Ureter (tissue), 1 donor: ENCODE data around the gene PPIF. TPM values are rescaled to one million over a fixed set of nuclear protein-coding genes. Genes with fewer than 3 reads are reported as not detected.
A peak's percentile ranks its signal among the peaks of the same experiment; 100 is the strongest.

Source experiments
- DNase-seq: peaks from one replicate; pipeline ENCODE4 v3.0.0-alpha.2; 2020; ENCODE audit warnings: low spot score
- total RNA-seq: library from RNA; stranded (reverse); gene quantifications from one replicate; pipeline ENCODE4 v1.2.4, GENCODE V29; 2023
- donor health status: DM: yes; HTN: yes; CAD: no.

PPIF gene
- total RNA-seq, 1 donor from 2014 or later: 108 TPM

DNA sequence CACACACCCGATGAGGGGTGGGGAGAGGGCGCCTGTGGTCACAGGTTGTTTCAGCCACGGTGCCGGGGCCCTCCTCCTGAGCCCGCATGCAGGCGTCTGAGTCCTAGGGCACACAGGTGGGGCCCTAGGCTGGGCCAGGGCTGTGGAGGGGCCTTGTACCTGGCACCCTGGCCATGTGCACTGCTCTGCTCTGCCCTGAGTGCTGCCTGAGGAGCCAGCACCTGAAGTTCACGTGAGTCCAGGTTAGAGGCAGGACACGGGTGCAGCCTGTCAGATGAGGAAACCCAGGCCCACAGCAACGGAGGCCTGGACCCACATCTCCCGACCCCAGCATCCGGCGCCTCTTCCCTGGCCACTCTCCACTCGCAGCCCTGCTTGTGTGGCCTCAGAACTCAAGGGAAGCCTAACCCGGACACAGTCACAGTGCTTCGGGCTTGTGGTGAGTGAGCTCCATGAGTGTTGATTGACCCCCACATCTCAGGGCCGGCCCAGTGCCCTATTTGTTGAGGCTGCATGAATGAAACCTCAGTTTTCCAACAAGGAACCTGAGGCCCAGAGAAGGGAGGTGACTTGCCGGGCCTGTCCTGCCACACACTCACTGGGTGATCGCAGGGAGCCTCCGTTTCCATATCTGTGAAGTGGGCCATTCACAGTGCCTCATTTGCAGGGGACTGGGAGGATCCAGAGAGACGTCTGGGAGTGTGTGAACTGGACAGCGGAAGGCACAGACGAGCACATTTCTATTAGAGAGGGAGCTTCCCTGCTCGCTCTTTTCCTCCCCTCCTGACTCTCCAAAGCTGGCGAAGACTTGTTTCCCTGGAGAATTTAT, 39.6 kb downstream of the PPIF start:
- DNase-seq: peak; percentile 43

DNA sequence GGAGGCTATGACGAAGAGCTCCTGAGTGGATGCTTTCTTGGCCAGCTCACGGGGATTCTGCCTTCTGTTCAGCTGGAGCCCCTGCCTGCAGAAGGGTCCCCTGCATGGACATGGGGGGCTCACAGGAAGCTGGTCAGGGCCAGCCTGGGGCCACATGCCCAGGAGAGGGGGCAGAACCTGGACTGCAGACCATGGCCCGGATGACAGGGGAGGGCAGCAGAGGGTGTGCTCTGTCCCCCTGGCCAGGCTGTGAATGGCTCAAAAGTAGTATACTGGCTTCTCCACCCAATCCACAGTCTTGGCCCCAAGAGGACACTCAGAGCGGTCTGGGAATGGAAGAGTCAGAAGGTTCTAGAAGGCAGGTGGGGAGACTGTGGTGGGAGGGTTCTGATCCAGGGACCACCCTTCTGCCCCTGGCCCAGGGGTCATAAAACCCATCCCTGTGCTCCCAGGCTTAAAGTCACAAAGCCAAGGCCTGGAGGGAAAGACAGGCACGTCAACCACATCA, 40.3 kb downstream of the PPIF start:
- no peak for DNase-seq

DNA sequence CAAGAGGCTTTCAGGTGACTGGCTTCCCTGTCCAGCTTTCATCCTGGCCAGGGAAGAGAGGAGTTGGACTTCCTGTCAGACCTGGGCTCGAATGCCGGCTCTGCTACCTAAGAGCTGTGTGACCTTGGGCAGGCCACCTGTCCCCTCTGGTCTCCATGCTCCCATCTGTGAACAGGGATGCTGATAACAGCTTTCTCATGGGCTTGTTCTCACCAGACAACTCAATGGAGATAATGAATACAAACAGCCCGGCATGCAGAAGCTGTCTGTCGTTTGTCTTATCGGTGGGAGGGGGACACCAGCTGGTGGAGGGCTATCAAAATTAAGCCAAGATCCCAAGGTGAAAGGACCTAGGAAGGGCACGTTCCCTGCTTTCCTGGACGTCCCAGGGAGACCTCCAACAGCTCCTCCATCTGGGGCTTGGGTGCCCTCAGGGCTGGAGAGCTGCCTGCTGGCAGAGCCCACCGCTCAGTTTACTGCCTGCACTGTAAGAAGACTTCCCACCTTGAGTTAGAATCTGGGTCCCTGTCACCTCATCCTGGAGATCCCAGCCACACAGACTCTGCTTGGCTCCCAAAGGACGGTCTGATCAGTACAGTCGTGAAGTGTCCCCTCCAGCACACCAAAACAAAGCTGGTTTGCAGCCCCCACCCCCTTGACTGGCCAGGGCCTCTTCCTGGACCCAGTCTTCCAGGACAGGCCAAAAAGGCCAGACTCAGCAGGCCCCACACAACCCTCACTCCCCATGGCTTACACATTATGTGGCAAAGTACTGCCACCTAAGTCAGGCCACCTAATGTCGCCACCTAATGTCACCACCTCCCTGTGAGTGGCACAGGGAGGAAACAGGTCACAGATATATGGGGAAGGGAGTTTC, 40.9 kb downstream of the PPIF start:
- DNase-seq: no peak

DNA sequence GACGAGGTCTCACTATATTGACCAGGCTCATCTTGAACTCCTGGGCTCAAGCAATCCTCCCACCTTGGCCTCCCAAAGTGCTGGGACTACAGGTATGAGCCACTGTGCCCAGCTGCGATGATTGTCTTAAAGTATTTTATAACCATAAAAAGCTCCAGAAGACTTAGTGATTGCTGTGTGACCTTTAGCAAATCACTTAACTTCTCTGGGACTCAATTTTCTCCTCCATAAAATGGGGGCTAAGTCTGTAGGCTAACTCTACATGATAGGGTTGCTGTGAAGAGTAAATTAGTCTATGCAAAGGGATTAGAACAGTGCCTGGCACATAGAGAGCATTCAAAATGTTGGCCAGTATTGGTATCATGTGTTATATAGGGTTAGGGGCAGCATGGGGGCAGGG, 42.8 kb downstream of the PPIF start:
- no peak for DNase-seq

DNA sequence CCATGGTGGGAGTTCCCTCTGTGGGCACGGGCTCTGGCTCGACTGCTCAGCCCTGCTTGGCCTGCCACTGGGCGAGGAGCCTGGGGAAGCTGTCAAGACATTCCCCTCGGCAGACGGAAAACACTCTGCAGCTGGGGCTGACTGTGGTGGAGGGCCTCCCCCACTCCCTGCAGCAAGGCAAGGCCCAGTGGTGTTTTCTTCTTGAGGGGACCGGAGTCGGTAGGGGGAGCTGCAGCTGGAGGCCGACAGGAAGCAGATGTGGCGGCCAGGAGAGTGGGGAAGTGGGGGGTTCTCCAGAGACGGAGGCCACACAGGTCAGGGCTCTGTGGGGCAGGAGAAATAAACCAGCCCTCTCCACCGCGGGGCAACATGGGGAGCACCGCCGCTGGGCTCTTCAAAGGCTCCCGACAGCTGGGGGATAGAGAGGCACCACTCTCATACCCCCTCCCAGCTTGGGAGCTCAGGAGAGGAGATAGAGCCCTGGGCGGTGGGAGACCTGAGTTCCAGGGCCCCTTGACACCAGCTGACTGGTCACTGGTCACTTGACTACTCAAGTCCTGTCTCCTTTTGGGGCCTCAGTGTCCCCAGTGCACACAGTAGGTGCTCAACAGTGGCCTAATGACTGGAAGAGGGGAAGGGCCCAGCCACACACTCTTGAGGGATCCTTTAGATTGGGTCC, 43.4 kb downstream of the PPIF start:
- peak; percentile 44 for DNase-seq

DNA sequence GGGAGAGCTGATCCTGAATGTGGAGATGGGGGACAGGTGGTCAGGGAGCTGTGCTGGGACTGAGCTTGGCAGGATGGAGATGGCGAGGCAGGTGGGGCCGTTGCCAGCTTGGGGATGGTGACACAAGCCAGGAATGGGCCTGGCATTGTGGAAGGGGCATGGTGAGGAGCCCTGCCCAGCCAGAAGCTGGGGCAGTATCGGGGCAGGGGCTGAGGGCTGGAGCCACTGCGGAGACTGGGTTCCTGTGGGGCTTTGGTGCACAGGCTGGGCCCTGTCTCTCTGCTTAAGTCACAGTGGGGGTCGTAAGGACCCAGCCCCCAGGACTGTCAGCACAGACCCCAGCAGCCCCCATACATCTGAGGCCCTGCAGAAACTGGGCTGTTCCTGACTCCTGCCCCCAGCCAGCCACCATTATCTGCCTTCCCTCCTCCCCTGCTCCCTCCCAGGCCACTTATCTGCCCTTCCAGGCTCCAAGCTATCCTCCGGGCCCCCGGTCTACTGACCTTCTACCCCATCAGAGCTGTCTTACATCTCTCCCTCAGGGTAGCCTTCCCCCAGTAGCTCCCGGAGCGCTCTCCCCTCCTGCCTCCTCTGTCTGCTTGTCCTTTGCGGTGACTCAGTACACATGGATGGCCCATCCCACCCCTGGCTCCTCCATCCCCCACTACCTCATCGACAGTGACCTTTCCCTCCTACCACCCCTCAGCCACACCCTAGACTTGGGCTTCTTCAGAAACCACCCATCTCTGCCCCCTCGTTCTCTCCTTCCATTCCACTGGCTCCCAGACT, 44.2 kb downstream of the PPIF start:
- peak; percentile 59 for DNase-seq

DNA sequence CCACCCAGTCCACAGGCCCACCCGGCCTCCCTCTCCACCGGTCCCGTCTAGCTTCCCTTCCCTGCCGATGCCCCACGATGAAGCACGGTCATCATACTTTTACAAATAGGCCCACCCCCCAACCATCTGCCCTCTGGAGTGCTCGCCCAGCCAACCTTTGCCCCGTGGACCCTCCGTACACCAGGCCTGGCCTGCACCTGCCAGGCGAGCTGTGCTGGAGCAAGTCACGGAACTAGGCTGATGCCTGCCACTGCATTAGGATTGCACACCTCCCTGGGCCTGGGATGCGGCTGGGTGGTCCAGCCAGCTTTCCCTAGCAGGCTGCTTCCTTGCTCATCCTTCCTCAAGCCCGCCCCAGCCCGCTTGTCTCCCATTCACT, 44.7 kb downstream of the PPIF start:
- no peak for DNase-seq

DNA sequence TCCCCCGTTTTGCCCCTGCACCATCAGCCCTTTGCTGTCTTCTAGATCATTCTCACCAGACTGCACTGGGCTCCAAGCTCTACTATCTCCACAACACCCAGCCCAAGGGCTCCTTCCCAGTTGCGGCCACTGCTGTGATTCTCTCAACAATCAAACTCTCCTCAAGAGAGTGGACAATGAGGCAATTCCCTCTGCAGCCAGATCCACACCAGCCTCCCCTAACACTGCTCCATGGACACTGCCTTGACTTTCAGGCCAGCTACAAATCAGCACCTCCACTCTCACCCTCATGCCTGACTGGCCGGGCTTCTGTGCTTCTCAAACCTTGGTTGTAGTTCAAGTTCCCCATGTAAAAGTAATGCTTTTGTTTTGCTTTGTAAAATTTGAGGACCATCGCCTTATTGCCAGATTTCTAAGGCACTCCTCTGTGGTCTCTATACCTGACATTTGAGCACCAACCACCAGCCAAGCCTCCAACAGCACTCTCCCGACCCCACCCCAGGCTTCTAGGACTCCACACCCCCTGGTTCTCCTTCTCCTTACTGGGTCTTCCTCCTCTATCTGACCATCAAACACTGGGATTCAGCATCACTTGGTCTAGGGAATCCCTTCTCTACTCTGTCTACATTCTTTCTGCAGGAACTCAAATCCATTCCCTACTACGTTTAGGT, 45.4 kb downstream of the PPIF start:
- DNase-seq: no peak

DNA sequence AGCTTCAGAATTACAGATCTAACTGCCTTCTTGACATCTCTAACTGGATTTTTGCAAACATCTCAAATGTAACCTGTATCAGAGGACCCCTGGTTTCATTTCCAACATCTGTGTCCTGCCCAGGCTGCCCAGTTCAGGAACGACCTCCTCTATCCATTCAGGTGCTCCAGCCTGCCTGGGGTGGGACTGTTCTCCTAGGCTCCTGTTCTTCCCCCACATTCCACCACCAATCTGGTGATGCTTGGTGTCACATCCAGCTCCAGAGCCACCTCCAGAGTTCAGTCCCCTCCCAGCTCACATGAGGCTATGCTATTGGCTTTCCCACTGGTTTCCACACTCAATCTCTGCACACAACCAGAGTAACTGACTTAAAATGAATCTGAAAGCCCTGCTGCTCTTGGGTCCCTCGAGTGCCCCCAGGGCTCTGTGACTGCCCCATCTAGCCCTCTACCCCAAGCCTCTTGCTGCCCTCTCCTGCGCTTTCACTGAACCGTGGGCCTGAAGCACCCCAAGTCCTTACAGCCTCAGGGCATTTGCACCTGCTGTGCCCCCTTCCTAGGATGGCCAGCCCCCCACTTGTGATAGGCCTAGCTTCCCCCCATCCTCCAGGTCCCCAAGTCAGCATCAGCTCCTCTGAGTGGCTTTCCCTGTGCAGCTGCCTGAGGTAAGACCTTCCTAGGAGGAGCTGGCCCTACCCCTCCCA, 46.1 kb downstream of the PPIF start:
- DNase-seq: no peak

DNA sequence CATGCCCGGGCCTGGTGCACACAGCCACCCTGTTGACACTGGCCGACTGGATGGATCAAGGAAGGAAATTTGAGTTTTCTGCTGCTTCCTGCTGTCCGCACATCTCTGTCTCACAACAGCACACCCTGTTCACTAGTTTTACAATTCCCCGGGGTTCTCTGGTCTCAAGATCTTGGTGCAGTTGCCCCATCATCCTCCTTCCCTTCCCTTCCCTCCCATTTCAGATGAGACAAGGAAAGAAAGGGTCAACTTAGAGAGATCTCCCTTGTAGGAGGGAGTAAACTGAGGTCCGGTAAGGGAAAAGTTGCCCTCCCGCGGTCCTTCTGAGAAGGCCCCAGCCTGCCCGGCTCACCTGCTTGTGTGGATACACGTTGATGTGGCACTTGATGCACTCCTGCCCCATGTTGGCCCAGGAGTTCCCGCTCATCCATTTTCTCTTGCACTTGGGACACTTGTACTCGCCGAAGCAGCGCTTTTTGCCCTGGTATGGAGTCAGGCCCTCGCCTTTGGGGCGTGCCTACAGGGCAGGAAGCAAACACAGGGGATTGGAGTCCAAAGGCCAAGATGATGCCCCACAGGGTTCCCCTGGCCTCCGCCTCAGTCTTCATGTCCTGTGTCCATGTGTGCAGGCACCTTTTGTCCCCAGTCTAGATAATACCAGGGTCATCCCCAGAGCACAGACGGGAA, 46.8 kb downstream of the PPIF start:
- DNase-seq: no peak

DNA sequence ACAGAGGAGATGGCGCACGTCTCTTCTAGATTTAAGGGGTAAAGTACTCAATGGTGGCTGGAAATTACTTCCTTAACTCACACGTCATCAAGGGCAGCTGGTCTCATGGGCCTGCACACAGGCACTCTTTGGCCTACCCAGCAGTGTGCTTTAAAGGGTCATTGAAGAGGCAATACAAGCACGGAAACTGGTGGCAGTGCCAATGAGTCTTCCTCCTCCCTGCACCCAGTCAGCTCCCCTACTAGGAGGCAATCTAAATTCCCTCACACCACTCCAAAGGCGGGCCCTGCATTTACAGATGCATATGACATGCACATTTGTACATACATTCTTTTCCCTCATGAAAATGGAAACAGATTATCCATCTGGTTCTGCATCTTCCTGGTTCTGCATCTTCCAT, 47.4 kb downstream of the PPIF start:
- DNase-seq: no peak

DNA sequence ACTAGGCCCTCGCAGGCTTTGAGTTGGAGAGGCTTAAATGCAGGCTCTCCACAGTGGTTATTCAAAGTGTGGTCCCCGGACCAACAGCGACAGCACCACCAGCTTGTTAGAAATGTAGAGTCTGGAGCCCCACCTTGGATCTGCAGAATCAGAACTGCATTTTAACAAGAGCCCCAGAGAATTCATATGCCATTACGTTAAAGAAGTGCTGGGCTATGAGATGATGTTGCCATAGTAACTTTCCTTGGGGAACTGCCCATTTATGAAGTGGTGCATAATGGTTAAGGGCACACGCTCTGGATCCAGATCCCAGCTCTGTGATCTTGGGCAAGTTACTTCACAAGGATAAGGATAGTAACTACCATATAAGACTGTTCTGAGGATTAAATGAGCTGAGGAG, 49.3 kb downstream of the PPIF start:
- no peak for DNase-seq

DNA sequence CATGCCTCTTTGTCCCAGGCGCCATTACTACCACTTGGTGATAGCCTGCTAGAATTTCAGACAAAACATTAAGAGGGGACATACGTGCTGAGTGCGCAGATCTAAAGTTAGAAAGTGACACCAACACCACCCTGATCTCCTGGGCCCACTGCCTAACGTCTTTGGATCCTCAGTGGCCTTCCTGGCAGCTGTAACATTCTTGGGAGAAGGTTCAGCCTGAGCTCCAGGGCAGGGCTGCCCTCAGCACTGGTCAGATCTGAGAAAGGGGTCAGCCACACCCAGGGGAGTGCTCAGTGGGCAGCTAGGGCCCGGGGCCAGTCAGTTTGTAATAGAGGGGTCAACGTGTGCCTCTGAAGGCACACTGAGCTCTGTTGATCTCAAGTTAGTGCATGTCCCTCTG, 49.8 kb downstream of the PPIF start:
- no peak for DNase-seq

DNA sequence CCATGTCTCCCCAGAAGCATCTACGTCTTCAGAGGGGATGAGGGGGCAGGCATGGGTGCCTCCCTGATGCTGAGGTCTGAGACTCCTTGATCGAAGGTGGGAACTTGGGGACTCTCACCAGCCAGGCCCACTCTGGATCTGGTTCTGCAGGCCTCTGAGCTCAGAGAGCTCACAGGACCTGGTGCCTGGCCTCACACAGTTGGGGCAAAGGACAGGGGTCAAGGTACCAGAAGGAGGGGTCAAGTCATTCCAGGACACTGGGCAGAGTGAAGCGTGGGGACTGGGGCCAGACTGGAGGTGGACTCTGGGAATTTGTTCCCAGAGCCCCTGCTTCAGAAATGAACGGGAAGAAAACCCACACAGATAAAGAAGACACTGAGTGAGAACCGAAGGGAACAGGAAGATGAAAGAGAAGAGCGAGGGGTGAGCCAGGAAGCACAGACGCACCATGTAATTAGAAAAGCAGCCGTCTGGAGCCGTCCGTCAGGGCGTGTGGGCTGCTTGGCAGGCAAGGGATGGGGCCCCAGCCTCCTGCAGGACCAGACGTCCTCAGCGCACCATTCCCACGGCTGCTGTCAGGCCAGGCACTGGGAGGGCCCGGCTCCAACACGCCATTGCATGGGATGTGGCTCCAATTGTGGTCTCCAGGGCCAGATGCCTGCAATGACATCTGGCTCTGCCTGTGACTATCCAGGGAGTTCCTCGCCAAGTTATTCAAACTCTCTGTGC, 50.5 kb downstream of the PPIF start:
- no peak for DNase-seq

DNA sequence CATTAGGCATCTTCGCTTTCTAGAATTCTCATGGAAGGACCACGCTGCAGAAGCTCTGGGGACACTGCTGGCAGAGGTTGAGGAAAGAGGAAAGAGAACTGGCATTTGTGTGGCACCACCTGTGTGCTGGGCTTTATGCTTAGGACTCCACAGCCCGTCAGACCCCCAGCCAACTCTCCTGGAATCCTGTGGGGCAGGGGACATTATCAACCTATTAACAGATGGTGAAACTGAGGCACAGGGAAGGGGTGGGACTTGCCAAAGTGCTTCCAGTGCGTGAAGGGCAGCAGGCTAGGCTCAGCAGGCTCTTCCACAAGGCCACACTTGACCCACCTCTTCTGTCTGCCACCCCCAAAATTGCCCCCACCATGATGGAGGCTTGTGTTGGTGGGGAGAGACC, 51.4 kb downstream of the PPIF start:
- no peak for DNase-seq

DNA sequence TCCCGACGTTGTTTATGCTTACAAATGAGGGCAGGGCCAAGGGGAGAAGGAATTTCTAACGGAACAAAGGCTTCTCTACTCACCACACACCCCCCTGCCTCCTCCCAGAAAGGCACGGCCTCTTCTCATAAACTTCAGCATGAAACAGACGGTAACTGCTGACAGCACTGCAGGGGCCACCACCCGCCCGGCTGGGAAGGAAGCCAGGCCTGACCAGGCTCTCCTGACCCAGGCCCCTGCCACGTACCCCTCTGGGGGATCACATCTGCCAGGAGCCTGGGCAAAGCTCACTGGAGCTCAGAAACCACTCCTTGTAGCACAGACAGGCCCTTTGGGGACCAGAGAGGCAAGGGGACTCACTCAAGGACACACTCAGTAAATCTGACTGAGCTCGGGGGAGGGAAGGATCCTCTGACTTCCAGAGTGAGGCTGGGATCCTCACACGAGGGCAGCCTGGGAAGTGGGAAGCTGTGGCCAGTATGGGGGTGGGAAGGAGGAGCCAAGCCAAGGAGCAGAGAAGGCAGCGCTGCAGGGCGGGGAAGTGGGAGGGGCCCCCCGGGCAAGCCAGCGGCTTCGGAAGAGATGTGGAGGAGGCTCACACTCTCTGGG, 52.1 kb downstream of the PPIF start:
- peak; percentile 89 for DNase-seq

DNA sequence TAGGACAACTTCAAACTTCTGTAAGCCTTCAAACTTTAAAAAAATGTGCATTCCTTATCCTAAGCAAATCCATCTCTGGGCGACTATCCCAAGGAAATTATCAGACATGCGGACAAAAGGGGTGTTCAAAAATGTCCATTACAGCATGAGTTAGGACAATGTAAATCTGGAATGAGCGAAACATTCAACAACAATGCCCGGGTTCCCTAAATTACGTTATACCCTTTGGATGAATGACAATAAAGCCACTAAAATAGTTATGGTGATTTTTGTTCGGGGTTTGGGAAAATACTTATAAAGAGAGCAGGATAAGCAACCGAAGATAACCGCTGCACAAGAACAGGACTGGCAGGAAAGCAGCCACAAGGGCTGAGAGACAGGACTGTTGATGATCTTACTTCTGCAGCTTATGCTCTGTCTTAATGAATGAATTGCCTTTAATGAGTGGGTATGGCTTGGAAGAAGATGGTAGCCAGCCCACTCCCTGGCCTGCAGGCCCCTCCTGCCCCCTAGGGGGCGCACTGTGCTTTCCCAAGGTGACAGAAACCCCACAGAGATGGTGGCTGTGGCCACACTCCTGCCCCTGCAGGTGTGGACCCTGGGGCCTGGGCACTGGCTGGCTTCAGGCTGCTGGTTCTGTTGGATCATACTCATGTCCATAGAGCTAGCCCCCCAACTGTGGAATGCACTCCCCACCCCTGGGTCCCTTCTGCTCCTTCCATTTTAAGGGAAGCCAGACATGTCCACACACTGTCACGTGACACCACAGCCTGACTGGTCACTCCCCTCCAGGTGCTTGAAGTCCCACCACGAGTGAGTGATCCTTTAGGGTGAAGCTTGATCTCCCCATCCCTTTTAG, 53.1 kb downstream of the PPIF start:
- no peak for DNase-seq
